Cardiac muscle cell (in vitro differentiated cells and primary cell): Measurements from ENCODE around the gene ZBTB47. TPM values are rescaled to one million over a fixed set of nuclear protein-coding genes. Genes with fewer than 3 reads are reported as not detected.

Source experiments
- DNase-seq, 2 donors: peaks; one replicate each; pipeline versions ENCODE4 v3.0.0 to v3.0.0-alpha.2; 2010 to 2017; ENCODE audit warnings: low read depth in 1 of 2, low spot score in 1 of 2
- H3K27ac ChIP-seq: fragments of 200-600 bp; sonication (generic); 2 replicates; pipeline ENCODE4 v1.5.1; 2016
- H3K27me3 ChIP-seq: fragments of 200-600 bp; sonication (generic); 2 replicates; pipeline ENCODE4 v1.6.0; 2016; ENCODE audit warnings: control low read depth
- H3K36me3 ChIP-seq: fragments of 200-600 bp; sonication (generic); 2 replicates; pipeline ENCODE4 v1.5.1; 2016; ENCODE audit warnings: control low read depth
- H3K4me1 ChIP-seq: fragments of 200-600 bp; sonication (generic); 2 replicates; pipeline ENCODE4 v1.8.1; 2017; ENCODE audit warnings: low read depth, mild to moderate bottlenecking, mixed run types
- H3K4me3 ChIP-seq: fragments of 200-600 bp; sonication (generic); 2 replicates; pipeline ENCODE4 v1.5.1; 2016; ENCODE audit warnings: mild to moderate bottlenecking
- H3K9me3 ChIP-seq: fragments of 200-600 bp; sonication (generic); 2 replicates; pipeline ENCODE4 v1.5.1; 2017; ENCODE audit warnings: low read depth, mild to moderate bottlenecking, control low read depth
- CTCF ChIP-seq: IDR thresholded peaks from 2 replicates; pipeline ENCODE4 v1.5.1; 2012; ENCODE audit warnings: low read depth, mild to moderate bottlenecking, low read length
- polyA plus RNA-seq: library from polyadenylated mRNA; unstranded; fragments of >200 nt; fragmentation: Nextera tagmentation; extraction: Ambion mirVana; gene quantifications from 2 replicates; pipeline ENCODE4 v1.2.1, GENCODE V29; 2016
- total RNA-seq: library from RNA; depleted of rRNA; stranded (reverse); fragments of >200 nt; gene quantifications from 2 replicates; pipeline ENCODE4 v1.2.3, GENCODE V29; 2016

ZBTB47 gene
- total and polyA plus RNA-seq, 2 experiments from 2014 or later: 4.1 to 30.1 TPM

GRCh38 chr3:42688016-42688415 is 34.5 kb downstream of the ZBTB47 start:
- Histone ChIP-seq H3K36me3 (no peaks in the 10 kb centered on the region), H3K4me1 (peaks cover 14% of the 10 kb centered on the region), H3K9me3 (no peaks in the 10 kb centered on the region), H3K4me3 (no peak overlapping the region), H3K27ac (no peak overlapping the region), H3K27me3 (no peaks in the 10 kb centered on the region)
- TF ChIP-seq CTCF: no peak
- DNase-seq: no peak

- DNase-seq: no peak
- peaks cover 14% of the 10 kb centered on the region for H3K4me1 ChIP-seq
- TF ChIP-seq CTCF: no peak
- no peak overlapping the region for H3K27ac ChIP-seq
- H3K27me3 ChIP-seq: no peaks in the 10 kb centered on the region
- no peaks in the 10 kb centered on the region for H3K9me3 ChIP-seq
- no peak overlapping the region for H3K4me3 ChIP-seq
- no peaks in the 10 kb centered on the region for H3K36me3 ChIP-seq
Observed at GRCh38 chr3:42688487-42689420, 35.3 kb downstream of the ZBTB47 start.

- Histone ChIP-seq H3K36me3 (no peaks in the 10 kb centered on the region), H3K9me3 (no peaks in the 10 kb centered on the region), H3K4me1 (peaks cover 6% of the 10 kb centered on the region), H3K27me3 (no peaks in the 10 kb centered on the region), H3K4me3 (no peak overlapping the region), H3K27ac (no peak overlapping the region)
- TF ChIP-seq CTCF: no peak
- no peak for DNase-seq
Observed at GRCh38 chr3:42689421-42690014, 36.0 kb downstream of the ZBTB47 start.

- H3K9me3 ChIP-seq: no peaks in the 10 kb centered on the region
- H3K27ac ChIP-seq: no peak overlapping the region
- no peaks in the 10 kb centered on the region for H3K36me3 ChIP-seq
- peaks cover 3% of the 10 kb centered on the region for H3K4me1 ChIP-seq
- no peak for DNase-seq
- no peaks in the 10 kb centered on the region for H3K27me3 ChIP-seq
- no peak overlapping the region for H3K4me3 ChIP-seq
- no peak for TF ChIP-seq CTCF
Observed at GRCh38 chr3:42690191-42690590, 36.7 kb downstream of the ZBTB47 start.

GRCh38 chr3:42690766-42691680 is 37.5 kb downstream of the ZBTB47 start:
- no peak for DNase-seq
- H3K36me3 ChIP-seq: no peaks in the 10 kb centered on the region
- no peak overlapping the region for H3K4me3 ChIP-seq
- H3K27me3 ChIP-seq: no peaks in the 10 kb centered on the region
- no peaks in the 10 kb centered on the region for H3K9me3 ChIP-seq
- no peak overlapping the region for H3K27ac ChIP-seq
- no peak for TF ChIP-seq CTCF
- no peaks in the 10 kb centered on the region for H3K4me1 ChIP-seq
